Thyroid gland (tissue), 4 donors: ENCODE data around the gene CEP250. TPM values are rescaled to one million over a fixed set of nuclear protein-coding genes. Genes with fewer than 3 reads are reported as not detected.

Source experiments
- DNase-seq, 2 donors: peaks; one replicate each; pipeline ENCODE4 v3.0.0-alpha.2; 2019
- H3K27ac ChIP-seq, 3 donors: fragments of 200-600 bp; sonication (generic); 1 replicate in 2 of 3; 2 replicates in 1 of 3; pipeline ENCODE4 v1.5.1; 2016 to 2019; ENCODE audit warnings: mild to moderate bottlenecking in 1 of 3, moderate library complexity in 1 of 3
- H3K27me3 ChIP-seq: fragments of 200-600 bp; sonication (generic); one replicate; pipeline ENCODE4 v1.5.1; 2019
- H3K36me3 ChIP-seq, 2 donors: fragments of 200-600 bp; sonication (generic); one replicate each; pipeline ENCODE4 v1.5.1; 2016 to 2019
- H3K4me1 ChIP-seq, 2 donors: fragments of 200-600 bp; sonication (generic); one replicate each; pipeline ENCODE4 v1.5.1; 2017 to 2019
- H3K4me3 ChIP-seq, 3 donors: fragments of 200-600 bp; sonication (generic); replicated peaks in 1 of 3; 1 replicate in 2 of 3; 2 replicates in 1 of 3; pipeline ENCODE4 v1.5.1; 2016; ENCODE audit warnings: mild to moderate bottlenecking in 1 of 3
- H3K9me3 ChIP-seq: fragments of 200-600 bp; sonication (generic); one replicate; pipeline ENCODE4 v1.5.1; 2017
- CTCF ChIP-seq, 6 experiments: fragments of 200-600 bp in 3 of 6; fragments of 450-650 bp in 3 of 6; sonication (generic) in 3 of 6; IDR thresholded peaks; one replicate each; pipeline ENCODE4 v1.5.1; 2016 to 2019; ENCODE audit warnings: antibody characterized with exemption in 6 of 6, mild to moderate bottlenecking in 2 of 6, inconsistent platforms in 1 of 6, moderate library complexity in 1 of 6
- POLR2A ChIP-seq, 2 donors: fragments of 450-650 bp; IDR thresholded peaks; one replicate each; pipeline ENCODE4 v1.6.1; 2017; ENCODE audit warnings: antibody characterized with exemption in 2 of 2, mild to moderate bottlenecking in 2 of 2, moderate library complexity in 1 of 2
- WGBS, 2 donors: methylation state at CpG; one replicate each; pipeline ENCODE4 v1.1.5; 2017; 5-methylcytosine and 5-hydroxymethylcytosine counted together
- intact Hi-C: fragments of 100-400 bp; cut with DNase I; formaldehyde crosslinking; loops from one replicate; pipeline ENCODE4 v1.15.1; 2023
- total RNA-seq, 4 donors: library from RNA; depleted of rRNA; stranded (reverse); fragments of >200 nt; gene quantifications; one replicate each; pipeline ENCODE4 v1.2.3, GENCODE V29; 2016

CEP250 gene
- total RNA-seq, 4 donors from 2014 or later: 17.5 to 198 (median 34.8) TPM

GRCh38 chr20:35560541-35560940 is 105.1 kb downstream of the CEP250 start:
- H3K36me3 ChIP-seq: peaks cover 11 to 17% of the 10 kb centered on the region in 2 donors
- WGBS, 2 donors: 69 to 73% methylated on average over 9 to 10 of the region's 10 CpGs
- H3K9me3 ChIP-seq: no peaks in the 10 kb centered on the region
- DNase-seq: no peak
- intact Hi-C loops: no loop called here
- H3K27ac ChIP-seq: no peak overlapping the region
- no peaks in the 10 kb centered on the region for H3K27me3 ChIP-seq
- H3K4me1 ChIP-seq: peaks cover 0 to 4% of the 10 kb centered on the region in 2 donors
- H3K4me3 ChIP-seq: no peak overlapping the region
- TF ChIP-seq POLR2A (IDR thresholded peaks at IDR 0.05): no peak
- TF ChIP-seq CTCF (IDR thresholded peaks at IDR 0.05): no peak

- WGBS, 2 donors: 12% methylated on average over 5 to 7 of the region's 7 CpGs
- H3K36me3 ChIP-seq: peaks cover 7 to 11% of the 10 kb centered on the region in 2 donors
- no peaks in the 10 kb centered on the region for H3K9me3 ChIP-seq
- peak in 3 of 6 experiments; percentile 32 to 38 (median 33) for TF ChIP-seq CTCF (IDR thresholded peaks at IDR 0.05)
- no peak for TF ChIP-seq POLR2A (IDR thresholded peaks at IDR 0.05)
- intact Hi-C loops: no loop called here
- no peak overlapping the region for H3K27ac ChIP-seq
- no peaks in the 10 kb centered on the region for H3K27me3 ChIP-seq
- DNase-seq: peak; percentile 62 to 65
- peaks cover 0 to 4% of the 10 kb centered on the region in 2 donors for H3K4me1 ChIP-seq
- no peak overlapping the region for H3K4me3 ChIP-seq
Observed at GRCh38 chr20:35561268-35561667, 105.9 kb downstream of the CEP250 start.

GRCh38 chr20:35561671-35562070 is 106.3 kb downstream of the CEP250 start:
- H3K4me3 ChIP-seq: no peak overlapping the region
- peaks cover 6 to 8% of the 10 kb centered on the region in 2 donors for H3K36me3 ChIP-seq
- TF ChIP-seq POLR2A (IDR thresholded peaks at IDR 0.05) (no peak), CTCF (IDR thresholded peaks at IDR 0.05) (no peak)
- H3K27me3 ChIP-seq: no peaks in the 10 kb centered on the region
- H3K9me3 ChIP-seq: no peaks in the 10 kb centered on the region
- 0 to 44% methylated on average over 1 to 5 of the region's 5 CpGs for WGBS, 2 donors
- intact Hi-C loops: no loop called here
- DNase-seq: no peak
- H3K27ac ChIP-seq: no peak overlapping the region
- peaks cover 0 to 4% of the 10 kb centered on the region in 2 donors for H3K4me1 ChIP-seq

- TF ChIP-seq POLR2A (IDR thresholded peaks at IDR 0.05) (no peak), CTCF (IDR thresholded peaks at IDR 0.05) (no peak)
- peaks cover 0 to 4% of the 10 kb centered on the region in 2 donors for H3K4me1 ChIP-seq
- H3K9me3 ChIP-seq: no peaks in the 10 kb centered on the region
- intact Hi-C loops: no loop called here
- no peak overlapping the region for H3K4me3 ChIP-seq
- H3K27ac ChIP-seq: no peak overlapping the region
- H3K36me3 ChIP-seq: peaks cover 0 to 3% of the 10 kb centered on the region in 2 donors
- 90 to 92% methylated on average over 2 to 9 of the region's 10 CpGs for WGBS, 2 donors
- H3K27me3 ChIP-seq: no peaks in the 10 kb centered on the region
- DNase-seq: no peak
Observed at GRCh38 chr20:35562541-35563110, 107.2 kb downstream of the CEP250 start.

- H3K4me3 ChIP-seq: no peak overlapping the region
- no peaks in the 10 kb centered on the region for H3K36me3 ChIP-seq
- TF ChIP-seq POLR2A (IDR thresholded peaks at IDR 0.05): no peak
- TF ChIP-seq CTCF (IDR thresholded peaks at IDR 0.05): no peak
- H3K4me1 ChIP-seq: peaks cover 0 to 4% of the 10 kb centered on the region in 2 donors
- no peak for DNase-seq
- intact Hi-C loops: no loop called here
- no peak overlapping the region for H3K27ac ChIP-seq
- no peaks in the 10 kb centered on the region for H3K9me3 ChIP-seq
- WGBS, 2 donors: 91 to 92% methylated on average over 10 of the region's 10 CpGs
- H3K27me3 ChIP-seq: no peaks in the 10 kb centered on the region
Observed at GRCh38 chr20:35563834-35564233, 108.4 kb downstream of the CEP250 start.
